ENCODE data around the gene SCN4A.

DNA sequence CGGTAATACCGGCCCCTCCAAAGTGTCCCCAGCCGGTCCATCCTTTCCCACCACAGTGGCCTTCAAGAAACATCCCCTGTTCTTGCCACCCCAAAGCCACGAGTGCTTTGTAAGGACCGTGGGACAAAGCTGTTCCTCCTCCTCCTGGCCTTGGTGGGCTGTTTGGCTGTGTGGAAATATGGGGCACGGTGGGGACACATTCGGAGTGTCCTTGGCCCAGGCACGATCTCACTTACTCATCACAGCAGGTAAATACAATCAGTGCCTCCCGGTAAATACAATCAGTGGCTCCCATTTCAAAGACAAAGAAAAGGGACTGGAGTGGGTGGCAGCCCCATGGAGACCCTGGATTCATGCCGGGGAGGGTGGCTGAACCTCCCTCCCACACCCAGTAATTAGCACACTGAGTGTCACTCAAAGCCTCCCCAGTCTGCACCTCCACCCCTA lies 10.4 kb downstream of the SCN4A start:
- no peak for TF ChIP-seq POLR2A (IDR thresholded peaks at IDR 0.05; ENCODE audit: low read length)
- no peak for TF ChIP-seq GATA1 (IDR thresholded peaks at IDR 0.05; ENCODE audit: low read depth, low read length)
